RWPE2 (cell line): Measurements from ENCODE around the gene SLC7A6OS.

Source experiments
- ATAC-seq: fragments of 200-7000 bp; cut with Tn5 transposase; 3 replicates; pipeline ENCODE4 v1.9.1; 2021; ENCODE audit warnings: low read depth
- DNase-seq: peaks from one replicate; pipeline ENCODE4 v3.0.0-alpha.2; 2020; ENCODE audit warnings: low spot score
- H3K27ac ChIP-seq: fragments of 450-650 bp; 2 replicates; pipeline ENCODE4 v1.5.1; 2017; ENCODE audit warnings: mild to moderate bottlenecking; ENCODE audit not compliant: poor library complexity, severe bottlenecking
- H3K27me3 ChIP-seq: fragments of 250-450 bp; sonication (Bioruptor Pico); 2 replicates; pipeline ENCODE4 v1.5.1; 2021; ENCODE audit warnings: mild to moderate bottlenecking, moderate library complexity; ENCODE audit not compliant: insufficient read depth, poor library complexity, severe bottlenecking
- H3K36me3 ChIP-seq: fragments of 250-450 bp; sonication (Bioruptor Pico); 2 replicates; pipeline ENCODE4 v1.5.1; 2020; ENCODE audit warnings: low read depth, mild to moderate bottlenecking, moderate library complexity
- H3K4me1 ChIP-seq: fragments of 250-450 bp; sonication (Bioruptor Pico); 2 replicates; pipeline ENCODE4 v1.5.1; 2021; ENCODE audit warnings: mild to moderate bottlenecking, moderate library complexity; ENCODE audit not compliant: insufficient read depth, poor library complexity, severe bottlenecking
- H3K4me3 ChIP-seq: fragments of 250-450 bp; sonication (Bioruptor Pico); 2 replicates; pipeline ENCODE4 v1.5.1; 2021; ENCODE audit warnings: mild to moderate bottlenecking, moderate library complexity; ENCODE audit not compliant: severe bottlenecking
- H3K9me3 ChIP-seq: fragments of 250-450 bp; sonication (Bioruptor Pico); 2 replicates; pipeline ENCODE4 v1.5.1; 2021; ENCODE audit warnings: mild to moderate bottlenecking, moderate library complexity; ENCODE audit not compliant: severe bottlenecking
- CTCF ChIP-seq: fragments of 450-650 bp; IDR thresholded peaks from one replicate; pipeline ENCODE4 v1.5.1; 2017; ENCODE audit warnings: mild to moderate bottlenecking, moderate library complexity; ENCODE audit not compliant: poor library complexity, severe bottlenecking

Gene SLC7A6OS

GRCh38 chr16:68319185-68319908 lies 8.6 kb upstream of the SLC7A6OS start:
- Histone ChIP-seq H3K4me3 (no peak overlapping the region), H3K27ac (no peak overlapping the region), H3K9me3 (no peaks in the 10 kb centered on the region), H3K4me1 (no peaks in the 10 kb centered on the region), H3K27me3 (no peaks in the 10 kb centered on the region), H3K36me3 (peaks cover 65% of the 10 kb centered on the region)
- TF ChIP-seq CTCF: no peak
- ATAC-seq (no peak), DNase-seq (no peak)

- H3K27me3 ChIP-seq: no peaks in the 10 kb centered on the region
- H3K36me3 ChIP-seq: peaks cover 58% of the 10 kb centered on the region
- H3K27ac ChIP-seq: no peak overlapping the region
- ATAC-seq (no peak), DNase-seq (no peak)
- no peaks in the 10 kb centered on the region for H3K9me3 ChIP-seq
- TF ChIP-seq CTCF: no peak
- H3K4me3 ChIP-seq: no peak overlapping the region
- peaks cover 3% of the 10 kb centered on the region for H3K4me1 ChIP-seq
Observed at GRCh38 chr16:68313116-68313515, 2.4 kb upstream of the SLC7A6OS start.

- peak; percentile 47 for ATAC-seq
- no peak for TF ChIP-seq CTCF
- Histone ChIP-seq H3K27ac (peak overlapping the region; percentile 45), H3K27me3 (no peaks in the 10 kb centered on the region), H3K36me3 (peaks cover 64% of the 10 kb centered on the region), H3K9me3 (no peaks in the 10 kb centered on the region), H3K4me3 (peak overlapping the region; percentile 66), H3K4me1 (peaks cover 3% of the 10 kb centered on the region)
- no peak for DNase-seq
Observed at GRCh38 chr16:68310437-68310773, 341 bp downstream of the SLC7A6OS start.

GRCh38 chr16:68309799-68310198 lies 947 bp downstream of the SLC7A6OS start:
- no peak for TF ChIP-seq CTCF
- H3K4me3 ChIP-seq: peak overlapping the region; percentile 66
- ATAC-seq: no peak
- DNase-seq: no peak
- no peaks in the 10 kb centered on the region for H3K27me3 ChIP-seq
- H3K36me3 ChIP-seq: peaks cover 66% of the 10 kb centered on the region
- H3K27ac ChIP-seq: no peak overlapping the region
- no peaks in the 10 kb centered on the region for H3K9me3 ChIP-seq
- H3K4me1 ChIP-seq: peaks cover 3% of the 10 kb centered on the region

- H3K36me3 ChIP-seq: peaks cover 76% of the 10 kb centered on the region
- no peak for TF ChIP-seq CTCF
- ATAC-seq: no peak
Observed at GRCh38 chr16:68306633-68307032, 4.1 kb downstream of the SLC7A6OS start.

More at GRCh38 chr16:68306633-68307032, 4.1 kb downstream of the SLC7A6OS start:
- Histone ChIP-seq H3K4me3 (no peak overlapping the region), H3K4me1 (peaks cover 3% of the 10 kb centered on the region), H3K27me3 (no peaks in the 10 kb centered on the region), H3K9me3 (no peaks in the 10 kb centered on the region), H3K27ac (no peak overlapping the region)
- DNase-seq: no peak
